Myometrial cell (primary cell): Measurements from ENCODE around the gene SSX4B. TPM values are rescaled to one million over a fixed set of nuclear protein-coding genes. Genes with fewer than 3 reads are reported as not detected.

Source experiments
- total RNA-seq: library from RNA; depleted of rRNA; stranded (reverse); fragments of >200 nt; gene quantifications from 2 replicates; pipeline ENCODE4 v1.2.3, GENCODE V29; 2015

The SSX4B gene
- not detected in 2 replicates for total RNA-seq

GRCh38 chrX:48411860-48412259 is at the start of gene SSX4B:
TSS of gene SSX4B (minus strand) at chrX:48411960. CDS start at chrX:48411372, 588 bp downstream.

GRCh38 chrX:48383239-48383638 is 28.5 kb downstream of the SSX4B start, which contains the start of gene SSX4:
TSS of gene SSX4 (plus strand) at chrX:48383539. CDS start at chrX:48384054, 515 bp downstream.

DNA sequence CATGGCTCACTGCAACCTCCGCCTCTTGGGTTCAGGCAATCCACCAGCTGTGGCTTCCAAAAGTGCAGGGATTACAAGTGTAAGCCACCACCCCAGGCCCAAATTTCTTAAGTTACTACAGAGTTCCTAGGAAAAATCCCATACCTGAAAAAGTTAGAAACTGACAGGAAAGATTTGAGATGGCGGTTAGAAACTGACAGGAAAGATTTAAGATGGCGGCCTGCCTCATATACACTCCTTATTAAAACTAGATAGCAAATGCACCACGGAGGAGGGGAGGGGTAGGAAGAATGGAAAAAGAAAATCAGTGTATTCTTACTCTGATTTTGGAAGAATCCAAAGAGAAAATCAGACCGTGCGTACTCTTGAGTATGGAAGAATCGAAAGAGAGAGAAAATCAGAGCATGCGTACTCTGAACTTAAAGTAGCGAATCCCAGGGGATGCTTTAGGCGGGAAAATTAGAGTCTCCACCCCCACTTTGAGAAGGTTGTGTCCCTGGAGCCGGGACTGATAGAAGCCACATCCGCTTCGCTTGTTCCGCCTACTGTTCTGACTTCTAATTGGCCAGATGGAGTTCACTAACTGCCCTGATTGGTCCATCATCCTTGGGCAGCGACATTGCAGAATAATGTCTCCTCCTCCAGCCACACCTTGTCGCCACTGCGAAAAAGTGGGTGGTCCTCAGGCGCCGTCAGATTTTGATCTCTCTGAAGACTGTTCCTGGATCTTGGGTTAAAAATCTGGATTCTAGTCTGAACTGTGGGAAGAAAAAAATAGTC is 55.3 kb downstream of the SSX4B start, which contains the start of gene SSX3:
Gene SSX3 (minus strand): TSS at position 389 of the 780 bp plus-strand sequence. CDS start 1,454 bp downstream, outside the sequence.

Other genes starting within 250 kb of the SSX4B start
- gene SSX5, start 215.2 kb downstream of the SSX4B start, total RNA-seq, result not detected in 2 replicates
- gene SSX1, start 156.6 kb downstream of the SSX4B start, total RNA-seq, result not detected in 2 replicates
- gene SSX3, start 55.3 kb downstream of the SSX4B start, total RNA-seq, result not detected in 2 replicates
- not detected in 2 replicates for gene SSX4, start 28.4 kb downstream of the SSX4B start, total RNA-seq
- 62.4 and 76.1 TPM in 2 replicates for gene SLC38A5, start 58.3 kb upstream of the SSX4B start, total RNA-seq
- 119 and 132 TPM in 2 replicates for gene FTSJ1, start 64.2 kb upstream of the SSX4B start, total RNA-seq
- gene PORCN, start 97.0 kb upstream of the SSX4B start, total RNA-seq, result 10.5 and 20.2 TPM in 2 replicates
- gene EBP, start 109.8 kb upstream of the SSX4B start, total RNA-seq, result 204 and 222 TPM in 2 replicates
- gene TBC1D25, start 127.8 kb upstream of the SSX4B start, total RNA-seq, result 8.7 and 10.7 TPM in 2 replicates
- 299 and 329 TPM in 2 replicates for gene RBM3, start 162.5 kb upstream of the SSX4B start, total RNA-seq
- 163 and 169 TPM in 2 replicates for gene WDR13, start 185.5 kb upstream of the SSX4B start, total RNA-seq